AG08396 (cell line): ENCODE measurements around the gene ADAM23.
"Not testable (repeated sequence)": the region's sequence is repeated elsewhere in the genome, so short reads cannot be mapped to it uniquely, and the experiment has no call there.

Source experiments
- DNase-seq: peaks from one replicate; pipeline ENCODE4 v3.0.0; 2012; ENCODE audit warnings: low spot score, mixed read lengths

Gene ADAM23

DNA sequence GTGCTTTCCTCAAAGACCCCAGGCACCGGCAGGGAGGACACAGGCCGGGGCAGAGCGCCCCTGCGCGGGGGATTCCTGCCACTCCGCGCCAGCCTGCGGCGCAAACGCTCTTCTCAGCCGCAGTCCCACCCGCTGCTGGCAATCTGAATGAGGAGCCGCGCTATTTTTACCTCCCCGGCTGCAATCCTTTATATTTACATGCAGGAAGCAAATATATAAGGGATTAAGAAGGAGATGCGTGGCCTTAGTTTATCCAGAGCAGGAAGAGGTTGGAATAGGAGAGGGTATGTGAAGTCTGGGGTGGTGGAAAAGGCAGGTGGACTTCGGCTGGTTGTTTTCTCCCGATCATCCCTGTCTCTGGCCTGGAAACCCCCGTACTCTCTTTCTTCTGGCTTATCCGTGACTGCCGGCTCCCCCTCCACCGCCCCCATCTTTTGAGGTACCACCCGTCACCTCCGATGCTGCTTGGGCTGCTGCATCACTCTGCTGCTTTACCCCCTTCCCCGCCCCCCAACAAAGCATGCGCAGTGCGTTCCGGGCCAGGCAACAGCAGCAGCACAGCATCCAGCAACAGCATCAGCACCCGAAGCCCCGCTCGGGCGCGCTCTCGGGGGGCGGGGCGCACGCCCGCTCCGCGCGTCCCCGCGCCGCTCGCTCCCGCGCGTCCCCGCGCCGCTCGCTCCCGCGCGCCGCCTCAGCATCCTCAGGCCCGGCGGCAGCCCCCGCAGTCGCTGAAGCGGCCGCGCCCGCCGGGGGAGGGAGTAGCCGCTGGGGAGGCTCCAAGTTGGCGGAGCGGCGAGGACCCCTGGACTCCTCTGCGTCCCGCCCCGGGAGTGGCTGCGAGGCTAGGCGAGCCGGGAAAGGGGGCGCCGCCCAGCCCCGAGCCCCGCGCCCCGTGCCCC, at the start of gene ADAM23:
Gene ADAM23, plus strand, starts transcription at position 700 of the 902 bp plus-strand sequence. CDS start 335 bp downstream, outside the sequence.
- peak; percentile 86 for DNase-seq

DNA sequence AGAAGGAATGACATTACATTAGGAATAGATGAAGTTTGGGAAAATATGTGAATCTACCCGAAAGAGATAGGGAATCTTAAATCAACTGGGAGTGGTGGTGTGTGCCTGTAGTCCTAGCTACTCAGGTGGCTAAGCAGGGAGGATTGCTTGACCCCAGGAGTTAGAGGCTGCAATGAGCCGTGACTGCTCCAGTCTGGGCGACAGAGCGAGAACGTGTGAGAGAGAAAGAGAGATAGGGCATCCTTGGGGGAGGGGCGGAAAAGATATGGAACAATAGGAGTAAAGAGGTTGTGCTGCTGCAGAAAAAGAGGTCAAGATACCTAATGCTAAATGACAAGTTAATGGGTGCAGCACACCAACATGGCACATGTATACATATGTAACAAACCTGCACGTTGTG, 47.1 kb upstream of the ADAM23 start:
- no peak for DNase-seq

GRCh38 chr2:206402956-206403569, 40.3 kb upstream of the ADAM23 start:
- not testable (repeated sequence) for DNase-seq

- DNase-seq: no peak
Observed at GRCh38 chr2:206408323-206409320, 34.7 kb upstream of the ADAM23 start.

- no peak for DNase-seq
Observed at GRCh38 chr2:206410714-206411113, 32.6 kb upstream of the ADAM23 start.

DNA sequence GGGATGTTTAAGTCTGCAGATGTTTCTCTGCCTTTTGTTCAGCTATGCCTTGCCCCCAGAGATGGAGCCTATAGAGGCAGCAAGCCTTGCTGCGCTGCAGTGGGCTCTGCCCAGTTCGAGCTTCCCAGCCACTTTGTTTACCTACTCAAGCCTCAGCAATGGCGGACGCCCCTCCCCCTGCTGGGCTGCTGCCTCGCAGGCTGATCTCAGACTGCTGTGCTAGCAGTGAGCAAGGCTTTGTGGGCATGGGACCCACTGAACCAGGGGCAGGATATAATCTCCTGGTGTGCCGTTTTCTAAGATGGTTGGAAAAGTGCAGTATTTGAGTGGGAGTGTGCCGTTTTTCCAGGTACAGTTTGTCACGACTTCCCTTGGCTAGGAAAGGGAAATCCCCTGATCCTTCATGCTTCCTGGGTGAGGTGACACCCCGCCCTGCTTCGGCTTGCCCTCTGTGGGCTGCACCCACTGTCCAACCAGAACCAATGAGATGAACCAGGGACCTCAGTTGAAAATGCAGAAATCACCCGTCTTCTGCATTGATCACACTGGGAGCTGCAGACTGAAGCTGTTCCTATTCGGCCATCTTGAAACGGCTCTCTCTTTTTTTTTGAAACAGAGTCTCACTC, 27.6 kb upstream of the ADAM23 start:
- DNase-seq: no peak

DNA sequence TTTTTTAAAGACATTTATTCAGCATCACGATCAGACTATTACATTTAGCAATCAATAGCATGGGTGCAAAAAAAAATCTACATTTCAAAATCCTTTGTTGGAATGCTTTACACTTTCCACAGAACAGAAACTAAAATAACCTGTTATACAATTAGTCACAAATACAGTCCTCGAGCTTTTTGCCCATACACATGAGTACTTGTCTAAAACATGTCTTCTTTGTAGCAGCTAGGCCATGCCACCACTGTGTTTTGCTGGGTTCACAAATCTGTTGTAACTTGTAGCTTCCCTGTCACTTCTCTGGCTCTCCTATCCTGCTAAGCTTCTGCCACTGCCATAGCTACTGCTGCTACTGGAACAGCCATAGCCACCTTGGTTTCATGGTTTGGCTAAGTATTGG, 24.4 kb upstream of the ADAM23 start:
- no peak for DNase-seq

- DNase-seq: no peak
Observed at GRCh38 chr2:206420721-206421120, 22.6 kb upstream of the ADAM23 start.

DNA sequence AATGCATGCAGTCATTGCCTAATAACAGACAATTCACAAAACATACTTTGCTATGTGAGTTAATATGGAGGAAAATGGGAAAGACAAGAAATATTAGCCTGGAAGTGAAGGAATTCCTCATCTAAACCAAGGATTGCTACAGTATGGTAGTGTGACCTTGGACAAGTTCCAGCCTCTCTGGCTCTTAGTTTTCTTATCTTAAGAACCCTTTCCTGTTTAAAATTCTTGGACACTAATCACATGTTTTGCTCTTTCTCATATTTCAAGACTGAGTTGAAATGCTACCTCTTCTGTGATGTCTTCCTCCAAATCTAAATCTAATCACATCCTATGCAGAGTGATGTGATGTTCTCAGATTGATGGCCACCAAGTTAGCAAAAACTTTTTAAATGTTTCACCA, 20.8 kb upstream of the ADAM23 start:
- DNase-seq: no peak

- no peak for DNase-seq
Observed at GRCh38 chr2:206423147-206423546, 20.2 kb upstream of the ADAM23 start.

- no peak for DNase-seq
Observed at GRCh38 chr2:206424134-206424533, 19.2 kb upstream of the ADAM23 start.

DNA sequence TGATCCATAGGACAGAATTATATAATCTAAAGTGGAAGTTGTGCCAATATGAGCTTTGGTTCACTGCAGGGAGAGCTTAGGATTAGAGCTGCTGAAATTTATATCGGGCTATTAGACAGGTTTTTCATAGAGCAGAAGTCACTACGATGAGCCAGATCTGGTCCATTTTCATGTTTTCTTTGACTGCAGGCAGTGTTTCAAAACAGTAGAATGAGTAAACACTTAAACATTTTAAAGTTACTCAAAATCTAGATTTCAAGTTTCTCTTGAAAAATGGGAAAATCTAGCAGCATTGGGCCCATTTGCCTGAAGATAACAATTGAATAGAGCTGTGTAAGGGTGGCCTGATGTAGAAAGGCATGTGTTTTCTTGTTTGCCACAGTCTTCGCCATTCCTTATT, 14.5 kb upstream of the ADAM23 start:
- DNase-seq: no peak

DNA sequence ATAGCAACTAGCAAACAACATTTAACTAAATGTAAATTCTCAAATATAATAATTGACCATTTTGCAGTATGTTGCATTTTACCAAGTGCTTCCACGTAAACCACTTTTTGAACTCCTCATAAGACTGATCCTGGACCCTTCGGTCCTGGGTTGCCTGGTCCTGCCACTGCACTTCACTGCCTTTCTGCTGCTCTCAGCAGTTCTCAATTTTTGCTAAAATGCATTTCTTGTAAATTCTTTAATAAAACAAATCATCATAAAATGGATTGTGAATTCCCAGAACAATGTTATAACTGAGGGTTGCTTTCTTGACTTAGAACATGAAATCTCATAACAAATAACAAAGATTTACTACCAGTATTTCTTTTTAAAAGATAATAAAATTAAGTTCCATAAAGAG, 12.9 kb upstream of the ADAM23 start:
- no peak for DNase-seq

DNA sequence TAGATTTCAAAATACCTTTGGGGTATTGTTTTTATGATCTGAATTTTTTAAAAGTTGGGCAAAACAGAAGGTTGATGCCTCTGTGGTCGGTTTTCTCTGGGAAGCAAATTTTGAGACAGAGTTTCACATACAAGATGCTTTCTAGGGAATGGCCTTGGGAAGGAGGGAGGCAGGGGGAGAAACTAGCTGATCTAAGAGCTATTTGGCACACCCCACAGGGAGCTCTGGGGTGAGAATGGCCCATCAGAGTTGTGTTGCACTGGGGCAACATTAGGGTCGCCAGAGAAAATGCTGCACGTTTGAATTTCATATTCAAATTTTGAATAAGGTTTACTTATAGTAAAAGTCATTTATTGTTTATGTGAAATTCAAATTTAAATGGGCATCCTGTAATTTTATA, 11.9 kb upstream of the ADAM23 start:
- DNase-seq: no peak

- no peak for DNase-seq
Observed at GRCh38 chr2:206432193-206433082, 10.9 kb upstream of the ADAM23 start.

DNA sequence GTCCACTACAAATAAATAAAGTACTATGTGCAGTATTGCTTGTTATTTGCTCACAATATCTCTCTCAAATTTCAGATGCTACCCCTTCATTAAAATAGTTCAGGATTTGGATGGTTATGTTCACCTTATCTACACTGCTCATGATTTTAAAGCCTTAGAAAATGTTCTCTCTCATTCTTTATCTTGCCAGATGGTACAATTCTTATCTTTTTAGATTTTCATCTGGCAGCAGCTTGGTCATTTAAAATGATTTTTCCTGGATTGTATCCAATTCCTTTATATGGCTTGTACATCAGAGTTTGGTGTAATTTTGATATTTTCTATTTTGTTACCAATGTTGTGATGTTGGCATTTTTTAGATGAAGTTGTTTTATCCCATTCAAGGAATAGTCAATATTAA, 10.1 kb upstream of the ADAM23 start:
- DNase-seq: no peak

DNA sequence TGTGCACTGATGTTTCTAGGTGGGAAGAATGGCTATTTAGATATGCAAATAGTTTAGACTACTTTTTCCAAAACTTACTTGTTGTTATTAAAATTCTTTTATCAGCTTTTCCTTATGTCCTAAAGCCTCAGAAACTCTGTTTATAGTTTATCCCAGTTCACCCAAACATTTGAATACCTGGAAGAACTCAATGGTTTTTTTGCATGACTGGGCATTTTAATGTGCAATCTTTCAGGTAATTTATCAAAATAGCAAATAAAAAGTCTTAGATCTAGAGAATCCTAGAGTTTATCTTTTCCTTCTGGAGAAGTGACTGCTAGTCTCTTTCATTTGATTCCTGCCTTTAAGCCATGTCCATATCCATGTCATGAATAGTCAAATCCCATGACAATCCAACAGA, 9.6 kb upstream of the ADAM23 start:
- DNase-seq: no peak

DNA sequence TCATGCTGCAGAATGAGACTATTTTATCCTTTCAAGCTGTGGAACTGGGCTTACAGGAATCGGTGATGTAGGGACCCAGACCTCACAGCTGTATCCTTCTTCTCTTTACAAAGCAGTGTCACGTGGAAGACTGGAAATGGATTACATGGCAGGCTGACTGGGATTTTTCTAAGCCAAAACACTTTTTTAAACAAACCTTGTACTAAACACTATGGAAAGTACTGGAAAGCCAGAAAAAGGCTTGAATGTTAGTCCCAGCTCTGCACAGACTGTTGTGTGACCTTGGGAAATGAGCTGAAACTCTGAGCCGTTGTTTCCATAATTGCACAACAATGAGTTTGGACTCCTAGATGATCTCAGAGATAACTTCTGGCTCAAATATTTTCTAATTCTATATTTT, 7.6 kb upstream of the ADAM23 start:
- DNase-seq: no peak

DNA sequence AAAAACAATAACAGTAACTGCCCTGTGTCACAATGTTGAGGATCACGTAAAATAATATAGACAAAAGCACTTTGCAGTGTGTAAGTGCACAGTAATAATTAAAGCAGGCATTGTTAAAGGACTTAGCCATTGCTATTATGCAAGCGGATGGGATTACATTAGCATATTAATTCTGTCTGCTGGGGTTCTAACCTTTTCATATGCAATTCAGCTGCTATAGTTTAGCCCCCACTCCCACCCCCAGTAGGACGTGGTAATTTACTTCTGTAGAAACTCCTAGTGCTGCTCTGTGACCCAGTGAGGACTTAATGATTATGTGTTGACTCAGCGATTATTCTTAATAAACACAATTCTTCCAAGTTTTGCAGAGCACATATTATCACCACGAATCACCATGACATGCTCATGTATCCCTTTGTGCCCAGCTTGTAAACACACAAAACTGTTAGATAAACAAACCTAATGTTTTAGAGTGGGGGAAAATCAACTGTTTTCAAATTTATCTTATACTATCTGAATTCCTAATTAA, 5.1 kb upstream of the ADAM23 start:
- DNase-seq: no peak

DNA sequence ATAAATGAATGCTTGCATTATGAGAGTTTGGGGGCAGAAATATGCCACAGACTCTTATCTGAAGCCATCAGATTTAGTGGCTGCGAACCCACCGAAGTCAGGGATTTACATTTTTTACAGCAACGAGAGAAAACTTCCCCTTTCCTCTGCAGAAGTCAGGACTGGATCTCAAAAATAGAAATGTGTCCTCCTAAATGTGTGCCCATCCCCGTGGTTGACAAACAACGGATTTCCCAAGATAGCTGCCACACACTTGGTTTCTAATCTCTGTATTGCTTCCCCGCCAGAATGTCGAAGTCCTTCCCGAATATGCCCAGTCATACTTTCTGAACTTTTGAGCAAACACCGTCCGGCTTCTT, 879 bp upstream of the ADAM23 start:
- DNase-seq: no peak
